A549 (cell line): ENCODE measurements around the gene CTBP2. TPM values are rescaled to one million over a fixed set of nuclear protein-coding genes. Genes with fewer than 3 reads are reported as not detected.

Experiments used
- ATAC-seq, 2 experiments: fragments of 200-7000 bp in 1 of 2; fragments of >200 bp in 1 of 2; cut with Nextera tagmentation in 1 of 2; cut with Tn5 transposase in 1 of 2; 3 replicates each; pipeline versions ENCODE4 v1.8.0 to v1.9.1; 2018 to 2020; ENCODE audit warnings: mild to moderate bottlenecking in 1 of 2, moderate library complexity in 1 of 2
- CTCF ChIA-PET: fragments of 300-600 bp; sonication (Branson Sonifier 250); formaldehyde crosslinking; extraction: SDS; loops from one replicate; lab custom pipeline; 2021; ENCODE audit warnings: antibody characterized with exemption, inconsistent platforms; lab: Yijun Ruan, JAX
- POLR2A ChIA-PET: fragments of 350-600 bp; formaldehyde crosslinking; extraction: SDS; loops from one replicate; lab custom pipeline; 2021; ENCODE audit warnings: antibody characterized with exemption, inconsistent platforms; lab: Yijun Ruan, JAX
- DNase-seq, 2 experiments: peaks; one replicate each; pipeline versions ENCODE4 v3.0.0 to v3.0.0-alpha.2; 2011 to 2016; ENCODE audit warnings: low read depth in 1 of 2, low spot score in 1 of 2
- FAIRE-seq: peaks from 2 replicates; lab custom pipeline; 2011; peaks lifted over from hg19 to GRCh38; lab: Jason Lieb, UNC
- H3K27ac ChIP-seq, 2 experiments: fragments of >200 bp; sonication (Bioruptor Twin); formaldehyde crosslinking; 3 replicates each; pipeline ENCODE4 v1.5.1; 2016 to 2017
- H3K4me1 ChIP-seq: fragments of >200 bp; sonication (Bioruptor Twin); formaldehyde crosslinking; 3 replicates; pipeline ENCODE4 v1.6.1; 2016
- H3K4me2 ChIP-seq: fragments of >200 bp; sonication (Bioruptor Twin); formaldehyde crosslinking; 3 replicates; pipeline ENCODE4 v1.6.1; 2016
- H3K4me3 ChIP-seq: fragments of >200 bp; sonication (Bioruptor Twin); formaldehyde crosslinking; 3 replicates; pipeline ENCODE4 v1.5.1; 2016
- H3K9me3 ChIP-seq: fragments of >200 bp; sonication (Bioruptor Twin); formaldehyde crosslinking; 3 replicates; pipeline ENCODE4 v1.6.1; 2016
- CHD4 ChIP-seq: fragments of 200-600 bp; sonication (generic); IDR thresholded peaks from 2 replicates; pipeline ENCODE4 v1.6.1; 2016; ENCODE audit warnings: antibody characterized with exemption, mild to moderate bottlenecking, borderline replicate concordance
- EP300 ChIP-seq, 2 experiments: fragments of >200 bp; sonication (Bioruptor Twin); formaldehyde crosslinking; IDR thresholded peaks; 2 replicates in 1 of 2; 3 replicates in 1 of 2; pipeline ENCODE4 v1.6.1; 2016 to 2017
- FOSL2 ChIP-seq, 2 experiments: fragments of 450-650 bp in 1 of 2; fragments of >200 bp in 1 of 2; sonication (Bioruptor Twin) in 1 of 2; formaldehyde crosslinking; IDR thresholded peaks; 2 replicates each; pipeline versions ENCODE4 v1.5.0 to v1.6.1; 2016 to 2020; ENCODE audit warnings: mild to moderate bottlenecking in 1 of 2, moderate library complexity in 1 of 2
- HDAC2 ChIP-seq: fragments of 200-600 bp; sonication (generic); IDR thresholded peaks from 2 replicates; pipeline ENCODE4 v1.6.1; 2016
- HOXB13 ChIP-seq: fragments of 250-450 bp; sonication (Bioruptor Pico); IDR thresholded peaks from 2 replicates; pipeline ENCODE4 v1.5.0; 2020; ENCODE audit warnings: low read depth, mild to moderate bottlenecking, moderate library complexity
- JUNB ChIP-seq: fragments of >200 bp; sonication (Bioruptor Twin); formaldehyde crosslinking; IDR thresholded peaks from 2 replicates; pipeline ENCODE4 v1.6.1; 2016
- NPAS2 ChIP-seq: fragments of 250-450 bp; sonication (Bioruptor Pico); IDR thresholded peaks from 2 replicates; pipeline ENCODE4 v1.8.0; 2022; ENCODE audit warnings: mild to moderate bottlenecking, moderate library complexity, borderline replicate concordance
- NR3C1 ChIP-seq: fragments of >200 bp; sonication (Bioruptor Twin); formaldehyde crosslinking; IDR thresholded peaks from 3 replicates; pipeline ENCODE4 v1.6.1; 2017
- PHF8 ChIP-seq: fragments of 200-600 bp; sonication (generic); IDR thresholded peaks from 2 replicates; pipeline ENCODE4 v1.6.1; 2016; ENCODE audit warnings: low read depth, mild to moderate bottlenecking, antibody characterized with exemption, moderate library complexity, borderline replicate concordance
- POLR2AphosphoS2 ChIP-seq: conservative IDR thresholded peaks from 2 replicates; pipeline ENCODE4 v1.6.1; 2012; ENCODE audit warnings: low read length, improper control_type of control experiment, inconsistent platforms
- RAD21 ChIP-seq, 2 experiments: fragments of >200 bp in 1 of 2; sonication (Bioruptor Twin) in 1 of 2; formaldehyde crosslinking in 1 of 2; IDR thresholded peaks in 1 of 2; conservative IDR thresholded peaks in 1 of 2; 2 replicates in 1 of 2; 3 replicates in 1 of 2; pipeline ENCODE4 v1.6.1; 2012 to 2018; ENCODE audit warnings: inconsistent platforms in 1 of 2
- RARB ChIP-seq: fragments of 250-450 bp; sonication (Bioruptor Pico); IDR thresholded peaks from 2 replicates; pipeline ENCODE4 v1.8.0; 2021; ENCODE audit warnings: mild to moderate bottlenecking, moderate library complexity
- ZC3H11A ChIP-seq: fragments of 450-650 bp; IDR thresholded peaks from 2 replicates; pipeline ENCODE4 v1.6.1; 2014; ENCODE audit warnings: antibody characterized with exemption, mild to moderate bottlenecking
- WGBS: methylation state at CpG from one replicate; pipeline ENCODE4 v1.1.6; 2017; ENCODE audit errors: missing lambda C conversion rate; 5-methylcytosine and 5-hydroxymethylcytosine counted together
- polyA plus RNA-seq, 4 experiments: library from polyadenylated mRNA; depleted of rRNA in 3 of 4; stranded (reverse); fragments of >200 nt; fragmentation: RNase III in 1 of 4; extraction: RNeasy Plus Mini Kit Qiagen cat#74134 plus additional on column Dnase treatment in 1 of 4; gene quantifications; 2 replicates in 3 of 4; 3 replicates in 1 of 4; pipeline ENCODE4 v1.2.3, GENCODE V29; 2011 to 2017
- TF ChIP-seq, protein P1 (sequence below): fragments of 250-450 bp; sonication (Bioruptor Pico); IDR thresholded peaks from 2 replicates; pipeline ENCODE4 v1.5.0; 2020; ENCODE audit warnings: low read depth, mild to moderate bottlenecking, moderate library complexity
- TF ChIP-seq, protein P2 (sequence below): fragments of 200-600 bp; sonication (generic); IDR thresholded peaks from 2 replicates; pipeline ENCODE4 v1.6.1; 2016; ENCODE audit warnings: antibody characterized with exemption, mild to moderate bottlenecking, moderate library complexity
- TF ChIP-seq, protein P3 (sequence below): IDR thresholded peaks from 2 replicates; pipeline ENCODE4 v1.6.1; 2012

The CTBP2 gene
- polyA plus RNA-seq, 2 of the 4 experiments (the other 2 are of a cell fraction) = 74.9 to 78.9 TPM

DNA sequence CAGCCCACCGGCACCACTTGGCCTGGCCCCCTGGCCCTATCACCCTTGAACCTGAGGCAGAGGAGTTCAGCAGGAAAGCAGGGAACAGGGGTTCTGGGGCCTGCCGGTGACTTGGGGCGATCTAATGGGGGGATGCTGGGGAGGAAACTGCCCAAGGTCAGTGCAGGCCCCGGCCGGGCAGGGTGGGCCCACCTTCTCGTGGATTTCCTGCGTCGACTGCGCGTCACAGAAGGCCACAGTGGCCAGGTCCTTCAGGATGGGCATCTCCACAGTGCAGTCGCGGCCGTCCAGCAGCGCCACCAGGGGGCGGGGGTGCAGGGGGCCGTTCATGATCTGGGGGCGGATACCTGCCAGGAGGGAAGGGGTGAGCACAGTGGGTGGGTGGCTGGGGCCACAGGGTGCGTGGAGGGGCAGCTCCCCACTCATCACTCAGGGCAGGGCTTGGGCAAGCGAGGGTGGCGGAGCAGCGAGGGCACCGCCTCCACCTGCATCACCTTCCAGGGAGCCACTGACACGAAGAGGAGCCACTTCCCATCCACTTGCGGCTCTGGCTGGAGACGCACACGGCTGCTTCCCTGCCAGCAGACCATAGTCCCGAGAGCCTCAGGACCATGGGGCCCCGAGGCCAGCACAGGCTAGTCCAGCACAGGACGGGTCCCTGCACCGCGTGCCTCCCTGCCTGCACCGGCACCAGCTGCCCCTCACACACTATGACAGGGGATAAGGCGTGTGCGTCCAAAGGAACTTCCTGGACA lies 157.0 kb downstream of the CTBP2 start:
- Histone ChIP-seq H3K4me1 (no peaks in the 10 kb centered on the region), H3K4me3 (no peak overlapping the region), H3K4me2 (no peak overlapping the region), H3K27ac (no peak overlapping the region), H3K9me3 (no peaks in the 10 kb centered on the region)
- ChIA-PET POLR2A (no interaction called here), CTCF (interaction anchor here (0.9 to 1.3 kb wide), 2 partner anchors 8 to 11 kb away, joined by 3 to 7 read pairs; no protein-coding TSS in a partner anchor)
- ATAC-seq (peak in 1 of 2 experiments; percentile 21; a peak in 2 of 6 replicates), DNase-seq (no peak), FAIRE-seq (no peak)
- WGBS = 92% methylated on average over 14 of the region's 34 CpGs
- TF ChIP-seq NR3C1 (no peak), RAD21 (conservative IDR thresholded peaks at IDR 0.05 in 1 of 2, IDR thresholded peaks at IDR 0.05 in 1 of 2) (no peak), HOXB13 (CRISPR knock-in tag) (no peak)

DNA sequence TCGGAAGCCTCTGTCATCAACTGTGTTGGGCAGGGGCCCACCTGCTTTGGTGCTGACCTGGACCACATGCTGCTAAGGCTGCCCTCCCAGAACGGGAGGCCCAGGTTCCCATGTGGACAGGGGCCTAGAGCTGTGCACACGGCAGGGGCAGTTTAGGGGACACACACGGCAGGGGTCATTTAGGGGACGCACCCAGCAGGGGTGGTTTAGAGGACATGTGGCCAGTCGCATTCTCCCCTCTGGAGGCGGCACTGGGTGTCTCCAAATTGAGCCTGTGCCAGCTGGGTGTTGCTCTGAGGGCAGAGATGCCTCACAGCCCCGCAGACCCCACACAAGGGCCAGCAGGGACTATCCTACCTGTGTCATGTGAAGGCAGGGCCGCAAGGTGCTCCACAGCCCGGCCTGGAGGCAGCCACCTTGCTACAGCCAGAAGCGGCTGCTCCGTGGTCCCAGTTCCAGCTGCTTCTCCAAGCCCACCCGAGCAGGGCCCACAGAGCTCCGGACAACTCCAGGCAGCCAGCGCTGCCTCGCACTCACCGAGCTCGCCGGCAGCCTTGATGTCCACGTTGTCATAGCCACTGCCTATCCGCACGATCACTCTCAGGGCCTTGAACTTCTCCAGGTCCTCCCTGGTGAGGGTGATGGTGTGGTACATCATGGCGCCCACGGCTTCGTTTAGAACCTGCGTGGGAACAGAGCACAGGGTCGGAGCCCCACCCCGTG lies 157.8 kb downstream of the CTBP2 start:
- Histone ChIP-seq H3K4me1 (no peaks in the 10 kb centered on the region), H3K9me3 (no peaks in the 10 kb centered on the region), H3K27ac (no peak overlapping the region), H3K4me2 (no peak overlapping the region), H3K4me3 (no peak overlapping the region)
- TF ChIP-seq PHF8 = no peak
- no peak for TF ChIP-seq RARB (CRISPR knock-in tag)
- TF ChIP-seq CHD4 = no peak
- TF ChIP-seq, protein P1, sequence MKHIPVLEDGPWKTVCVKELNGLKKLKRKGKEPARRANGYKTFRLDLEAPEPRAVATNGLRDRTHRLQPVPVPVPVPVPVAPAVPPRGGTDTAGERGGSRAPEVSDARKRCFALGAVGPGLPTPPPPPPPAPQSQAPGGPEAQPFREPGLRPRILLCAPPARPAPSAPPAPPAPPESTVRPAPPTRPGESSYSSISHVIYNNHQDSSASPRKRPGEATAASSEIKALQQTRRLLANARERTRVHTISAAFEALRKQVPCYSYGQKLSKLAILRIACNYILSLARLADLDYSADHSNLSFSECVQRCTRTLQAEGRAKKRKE (CRISPR knock-in tag) = no peak
- TF ChIP-seq RAD21 (conservative IDR thresholded peaks at IDR 0.05 in 1 of 2, IDR thresholded peaks at IDR 0.05 in 1 of 2) = no peak
- TF ChIP-seq, protein P2, sequence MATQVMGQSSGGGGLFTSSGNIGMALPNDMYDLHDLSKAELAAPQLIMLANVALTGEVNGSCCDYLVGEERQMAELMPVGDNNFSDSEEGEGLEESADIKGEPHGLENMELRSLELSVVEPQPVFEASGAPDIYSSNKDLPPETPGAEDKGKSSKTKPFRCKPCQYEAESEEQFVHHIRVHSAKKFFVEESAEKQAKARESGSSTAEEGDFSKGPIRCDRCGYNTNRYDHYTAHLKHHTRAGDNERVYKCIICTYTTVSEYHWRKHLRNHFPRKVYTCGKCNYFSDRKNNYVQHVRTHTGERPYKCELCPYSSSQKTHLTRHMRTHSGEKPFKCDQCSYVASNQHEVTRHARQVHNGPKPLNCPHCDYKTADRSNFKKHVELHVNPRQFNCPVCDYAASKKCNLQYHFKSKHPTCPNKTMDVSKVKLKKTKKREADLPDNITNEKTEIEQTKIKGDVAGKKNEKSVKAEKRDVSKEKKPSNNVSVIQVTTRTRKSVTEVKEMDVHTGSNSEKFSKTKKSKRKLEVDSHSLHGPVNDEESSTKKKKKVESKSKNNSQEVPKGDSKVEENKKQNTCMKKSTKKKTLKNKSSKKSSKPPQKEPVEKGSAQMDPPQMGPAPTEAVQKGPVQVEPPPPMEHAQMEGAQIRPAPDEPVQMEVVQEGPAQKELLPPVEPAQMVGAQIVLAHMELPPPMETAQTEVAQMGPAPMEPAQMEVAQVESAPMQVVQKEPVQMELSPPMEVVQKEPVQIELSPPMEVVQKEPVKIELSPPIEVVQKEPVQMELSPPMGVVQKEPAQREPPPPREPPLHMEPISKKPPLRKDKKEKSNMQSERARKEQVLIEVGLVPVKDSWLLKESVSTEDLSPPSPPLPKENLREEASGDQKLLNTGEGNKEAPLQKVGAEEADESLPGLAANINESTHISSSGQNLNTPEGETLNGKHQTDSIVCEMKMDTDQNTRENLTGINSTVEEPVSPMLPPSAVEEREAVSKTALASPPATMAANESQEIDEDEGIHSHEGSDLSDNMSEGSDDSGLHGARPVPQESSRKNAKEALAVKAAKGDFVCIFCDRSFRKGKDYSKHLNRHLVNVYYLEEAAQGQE = no peak
- TF ChIP-seq FOSL2 (IDR thresholded peaks at IDR 0.05) = no peak
- TF ChIP-seq FOSL2 (CRISPR knock-in tag; IDR thresholded peaks at IDR 0.05) = no peak
- no peak for TF ChIP-seq JUNB
- no peak for TF ChIP-seq ZC3H11A
- TF ChIP-seq, protein P3, sequence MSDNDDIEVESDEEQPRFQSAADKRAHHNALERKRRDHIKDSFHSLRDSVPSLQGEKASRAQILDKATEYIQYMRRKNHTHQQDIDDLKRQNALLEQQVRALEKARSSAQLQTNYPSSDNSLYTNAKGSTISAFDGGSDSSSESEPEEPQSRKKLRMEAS = no peak
- no peak for TF ChIP-seq EP300 (IDR thresholded peaks at IDR 0.05)
- no peak for TF ChIP-seq POLR2AphosphoS2
- no peak for TF ChIP-seq HDAC2
- TF ChIP-seq NPAS2 (CRISPR knock-in tag) = no peak
- WGBS = 91% methylated on average over 28 of the region's 28 CpGs
- DNase-seq (no peak), ATAC-seq (no peak), FAIRE-seq (no peak)
- CTCF ChIA-PET = interaction anchor here (0.9 to 1.3 kb wide), 2 partner anchors 9 to 10 kb away, joined by 3 to 7 read pairs; no protein-coding TSS in a partner anchor
- POLR2A ChIA-PET = no interaction called here
